Stimulated activated CD4-positive, alpha-beta T cell treated with anti-CD3 and anti-CD28 coated beads, TNF-alpha, amount 100 ng/mL, for 24 hours (primary cell): Measurements from ENCODE around the gene R3HDM2.
"Not testable (repeated sequence)": the region's sequence is repeated elsewhere in the genome, so short reads cannot be mapped to it uniquely, and the experiment has no call there.

Source experiments
- DNase-seq, 3 experiments: peaks; one replicate each; pipeline ENCODE4 v3.0.0-alpha.2; 2020; ENCODE audit warnings: low read depth in 3 of 3

The R3HDM2 gene

DNA sequence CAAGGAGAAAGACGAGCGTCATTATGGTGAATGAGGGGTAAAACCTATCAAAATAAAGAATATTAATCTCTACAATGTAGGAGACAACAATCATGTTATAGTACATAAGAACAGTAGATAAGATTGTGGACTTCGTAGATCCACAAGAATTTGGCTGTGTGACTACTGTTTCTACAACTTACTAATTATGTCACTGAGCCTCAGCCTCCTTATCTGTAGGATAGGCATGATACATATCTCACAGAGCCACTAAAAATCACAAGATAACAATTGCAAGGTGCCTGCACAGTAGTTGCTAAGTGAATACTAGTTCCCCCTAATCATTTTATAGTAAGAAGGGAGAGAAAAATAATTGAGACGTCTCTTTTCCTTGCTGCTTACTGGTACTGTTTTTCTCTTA lies 101.6 kb downstream of the R3HDM2 start:
- DNase-seq = no peak

- DNase-seq = no peak
Observed at GRCh38 chr12:57325395-57325794, 105.4 kb downstream of the R3HDM2 start.

DNA sequence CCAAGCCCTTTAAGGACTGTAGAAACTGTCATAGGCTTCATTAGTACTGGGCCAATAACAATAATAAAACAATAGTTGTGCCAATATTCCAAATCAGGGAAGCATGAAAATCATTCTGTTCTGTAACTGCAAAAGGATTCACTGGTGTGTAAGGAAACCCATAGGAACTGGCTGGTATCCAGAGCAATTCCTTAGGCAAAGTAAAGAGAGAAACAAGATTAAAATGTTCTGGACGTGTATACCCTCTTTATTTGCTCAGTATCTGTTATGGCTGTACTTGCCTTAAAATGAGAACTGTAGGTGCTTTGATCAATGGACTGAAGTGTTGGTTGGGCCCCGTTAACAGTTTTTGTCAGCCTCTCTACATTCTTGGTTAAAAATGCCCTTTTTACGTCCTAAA lies 107.4 kb downstream of the R3HDM2 start:
- no peak for DNase-seq

DNA sequence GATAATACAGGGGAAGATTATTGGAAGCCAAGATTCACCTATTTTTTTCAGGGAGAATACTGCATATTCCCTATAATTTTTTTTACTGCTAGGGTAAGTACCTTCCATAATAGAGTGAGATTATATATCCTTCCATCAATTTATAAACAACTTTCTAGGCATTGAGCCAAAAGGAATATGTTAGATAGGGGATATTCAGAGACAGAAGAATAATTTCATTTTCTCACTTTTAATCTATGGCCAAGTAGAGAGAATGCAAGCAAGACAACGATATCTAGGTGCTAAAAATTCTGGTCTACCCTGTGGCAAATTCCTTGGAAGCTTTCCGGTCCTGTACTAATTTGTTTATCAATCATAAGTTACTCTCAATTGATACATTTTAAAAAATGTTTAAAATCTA lies 110.2 kb downstream of the R3HDM2 start:
- no peak for DNase-seq

- no peak for DNase-seq
Observed at GRCh38 chr12:57319678-57320469, 111.0 kb downstream of the R3HDM2 start.

GRCh38 chr12:57315681-57316080 lies 115.2 kb downstream of the R3HDM2 start:
- no peak for DNase-seq

- not testable (repeated sequence) for DNase-seq
Observed at GRCh38 chr12:57312287-57312686, 118.6 kb downstream of the R3HDM2 start.

GRCh38 chr12:57309420-57309819 lies 121.4 kb downstream of the R3HDM2 start:
- DNase-seq = no peak

DNA sequence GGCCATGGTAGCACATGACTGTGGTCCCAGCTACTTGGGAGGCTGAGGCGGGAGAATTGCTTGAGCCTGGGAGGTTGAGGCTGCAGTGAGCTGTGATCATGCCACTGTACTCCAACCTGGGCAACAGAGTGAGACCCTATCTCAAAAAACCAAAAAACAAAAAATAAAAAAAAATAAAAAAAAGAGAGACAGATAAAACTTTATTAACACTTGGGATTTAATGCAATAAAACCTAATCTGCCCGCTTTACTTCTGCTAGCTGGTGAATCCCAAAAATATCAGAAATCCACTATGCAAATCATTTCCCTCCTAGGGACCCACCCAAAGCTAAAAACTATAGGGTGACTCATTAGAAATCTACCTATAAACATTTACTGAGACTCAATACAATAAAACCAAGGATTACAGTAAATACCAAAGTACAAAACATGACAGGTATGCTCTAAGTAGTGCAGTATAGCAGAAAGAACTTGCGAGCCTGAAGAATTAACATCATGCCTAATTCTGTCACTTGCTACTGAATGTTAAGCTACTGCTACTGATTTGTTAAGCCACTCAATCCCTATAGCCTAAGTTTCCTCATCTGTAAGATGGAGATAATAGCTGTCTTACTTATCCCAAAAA lies 129.8 kb downstream of the R3HDM2 start:
- no peak for DNase-seq

DNA sequence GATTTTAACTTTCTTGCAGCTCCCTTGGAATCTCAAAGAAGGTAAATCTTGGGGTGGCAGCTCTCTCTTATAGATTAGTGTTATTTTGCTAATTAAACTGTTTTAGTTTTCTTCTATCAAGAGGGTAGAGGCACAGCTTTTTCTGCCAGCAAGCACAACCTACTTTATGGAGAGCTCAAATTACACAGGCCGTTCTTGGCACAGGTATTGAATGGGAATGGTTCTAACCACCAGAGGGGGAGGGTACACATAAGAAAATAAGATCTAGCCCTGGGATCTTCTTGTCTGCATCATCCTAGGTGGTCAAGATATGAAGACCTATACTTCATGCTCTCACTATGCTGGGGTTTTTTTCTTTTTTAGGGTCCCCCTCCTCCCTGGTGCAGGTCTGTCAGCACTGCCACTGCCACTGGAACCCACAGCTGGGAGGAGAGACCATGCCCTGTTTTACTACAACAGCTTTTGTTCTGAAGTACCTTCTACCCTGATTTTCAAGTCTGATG lies 131.3 kb downstream of the R3HDM2 start:
- DNase-seq = no peak

DNA sequence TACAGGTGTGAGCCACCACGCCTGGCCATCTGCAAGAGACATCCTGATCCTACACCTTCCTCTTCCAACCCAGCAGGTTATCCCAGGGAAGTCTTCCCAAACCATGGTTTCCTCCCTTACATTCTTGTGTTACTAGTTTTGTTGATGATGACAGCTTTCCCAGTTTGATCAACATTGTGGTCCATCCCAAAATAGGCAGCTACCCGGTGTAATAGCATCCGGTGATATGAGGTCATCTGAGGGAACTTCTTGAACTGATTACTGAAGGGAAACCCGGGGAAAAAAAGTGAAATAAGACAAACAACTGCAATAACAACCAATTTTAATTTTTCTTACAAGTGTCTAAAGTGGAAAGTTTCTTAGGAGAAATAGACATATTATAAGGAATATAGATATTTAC lies 134.6 kb downstream of the R3HDM2 start:
- DNase-seq = no peak

GRCh38 chr12:57282073-57282472 lies 148.8 kb downstream of the R3HDM2 start:
- not testable (repeated sequence) for DNase-seq

- peak; percentile 56 to 72 (median 71) for DNase-seq
Observed at GRCh38 chr12:57280211-57281062, 150.4 kb downstream of the R3HDM2 start.

GRCh38 chr12:57278465-57279381 lies 152.1 kb downstream of the R3HDM2 start:
- no peak for DNase-seq

DNA sequence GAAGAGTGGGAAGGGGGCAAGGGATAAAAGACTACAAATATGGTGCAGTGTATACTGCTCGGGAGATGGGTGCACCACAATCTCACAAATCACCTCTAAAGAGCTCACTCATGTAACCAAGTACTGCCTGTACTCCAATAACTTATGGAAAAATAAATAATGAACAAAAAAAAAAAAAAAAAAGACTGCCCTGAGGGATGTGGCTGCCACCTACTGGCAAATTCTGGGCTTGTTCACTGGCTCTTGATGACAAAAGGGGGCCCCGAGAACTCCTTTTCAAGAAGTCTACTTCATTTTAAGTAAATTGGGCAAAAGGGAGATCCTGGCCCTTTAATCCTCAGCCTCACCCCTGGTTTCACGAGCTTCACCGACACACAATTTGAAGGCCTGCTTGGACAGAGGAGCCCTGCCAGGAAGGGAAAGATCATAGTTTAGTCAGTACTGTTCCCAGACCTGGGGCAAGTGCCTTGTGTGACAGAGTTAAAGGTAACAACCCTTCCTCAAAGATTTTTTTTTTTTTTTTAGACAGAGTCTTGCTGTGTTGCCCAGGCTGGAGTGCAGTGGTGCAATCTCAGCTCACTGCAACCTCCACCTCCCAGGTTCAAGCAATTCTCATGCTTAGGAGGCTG lies 153.8 kb downstream of the R3HDM2 start:
- no peak for DNase-seq

GRCh38 chr12:57276233-57276632 lies 154.6 kb downstream of the R3HDM2 start:
- DNase-seq = not testable (repeated sequence)

DNA sequence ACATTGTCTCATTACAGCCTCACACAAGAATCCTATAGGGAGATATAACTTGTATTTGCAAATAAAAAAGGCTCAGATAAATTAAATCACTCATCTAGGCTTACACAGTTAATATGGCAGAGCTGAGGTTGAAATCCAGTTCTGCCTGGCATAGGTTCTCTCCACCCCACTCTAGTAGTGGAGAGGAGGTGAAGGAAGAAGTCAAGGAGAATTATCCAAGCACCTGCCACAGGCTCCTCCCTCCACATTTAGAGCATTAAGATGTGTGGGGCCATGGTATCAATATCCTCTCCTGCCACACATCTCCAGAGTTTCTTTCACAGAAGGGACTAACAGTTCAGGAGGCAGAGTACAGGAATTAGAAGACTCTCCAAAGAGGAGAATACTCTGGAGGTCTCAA lies 157.3 kb downstream of the R3HDM2 start:
- no peak for DNase-seq

DNA sequence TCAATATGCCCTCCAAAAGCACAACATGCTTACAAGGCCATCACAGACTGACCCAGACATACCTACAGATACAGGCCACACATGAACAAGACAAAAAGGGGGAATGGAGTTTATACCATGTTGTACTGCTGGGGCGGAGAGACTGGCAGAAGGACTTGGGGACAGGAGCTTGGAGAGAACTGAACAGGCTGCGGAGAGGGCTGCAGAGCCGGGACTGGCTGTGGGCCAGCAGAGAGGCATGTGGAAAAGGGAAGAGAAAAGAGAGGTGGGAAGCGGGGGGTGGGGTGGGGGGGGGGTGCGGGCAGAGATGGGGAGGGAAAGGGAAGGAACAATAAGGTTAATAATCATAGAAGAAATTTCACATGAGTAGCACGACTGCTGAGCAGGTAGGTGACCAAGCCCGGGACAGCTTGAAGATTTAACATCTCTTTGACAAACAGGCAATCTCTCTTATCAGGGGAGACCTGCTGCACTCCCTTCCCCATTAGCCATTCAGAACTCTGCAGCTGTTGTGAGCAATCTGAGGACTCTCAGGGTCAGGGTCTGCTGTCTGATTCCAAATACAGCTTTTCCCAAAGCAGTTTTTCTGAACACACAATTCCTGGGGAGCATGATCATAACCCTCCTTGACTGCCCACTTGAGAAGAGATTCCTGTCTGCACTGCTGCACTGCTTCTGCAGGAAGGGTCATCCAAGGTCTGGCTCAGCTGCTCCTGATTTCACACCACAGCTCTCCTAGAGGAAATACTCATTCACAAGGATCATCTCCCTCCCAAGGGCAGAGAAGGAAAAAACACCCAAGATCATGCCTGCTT lies 158.3 kb downstream of the R3HDM2 start:
- no peak for DNase-seq

- no peak for DNase-seq
Observed at GRCh38 chr12:57270966-57271470, 159.8 kb downstream of the R3HDM2 start.

DNA sequence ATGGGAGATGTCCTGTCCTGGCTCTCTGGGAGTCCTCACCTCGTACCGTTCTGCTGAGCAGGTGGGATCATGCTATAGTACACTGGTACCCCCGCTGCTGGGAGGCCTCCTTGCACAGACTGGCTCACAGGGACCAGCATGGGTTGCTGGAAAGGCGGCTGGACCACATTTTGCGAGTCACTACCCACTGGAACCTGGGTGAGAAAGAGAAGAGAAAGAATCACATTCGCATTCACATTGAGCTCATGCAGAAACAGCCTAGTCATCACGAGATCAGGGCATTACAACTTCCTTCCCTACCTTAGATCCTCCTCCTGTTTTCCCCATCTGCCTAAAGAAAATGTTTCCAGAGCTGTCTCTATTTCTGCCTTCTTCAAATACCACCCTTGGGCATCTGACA lies 162.6 kb downstream of the R3HDM2 start:
- DNase-seq = peak in 1 of 3 experiments; percentile 32
